Measurements from ENCODE around the gene PKP4. TPM values are rescaled to one million over a fixed set of nuclear protein-coding genes. Genes with fewer than 3 reads are reported as not detected.

PKP4 gene
- total RNA-seq, 1 experiment from 2014 or later = 40.1 TPM

DNA sequence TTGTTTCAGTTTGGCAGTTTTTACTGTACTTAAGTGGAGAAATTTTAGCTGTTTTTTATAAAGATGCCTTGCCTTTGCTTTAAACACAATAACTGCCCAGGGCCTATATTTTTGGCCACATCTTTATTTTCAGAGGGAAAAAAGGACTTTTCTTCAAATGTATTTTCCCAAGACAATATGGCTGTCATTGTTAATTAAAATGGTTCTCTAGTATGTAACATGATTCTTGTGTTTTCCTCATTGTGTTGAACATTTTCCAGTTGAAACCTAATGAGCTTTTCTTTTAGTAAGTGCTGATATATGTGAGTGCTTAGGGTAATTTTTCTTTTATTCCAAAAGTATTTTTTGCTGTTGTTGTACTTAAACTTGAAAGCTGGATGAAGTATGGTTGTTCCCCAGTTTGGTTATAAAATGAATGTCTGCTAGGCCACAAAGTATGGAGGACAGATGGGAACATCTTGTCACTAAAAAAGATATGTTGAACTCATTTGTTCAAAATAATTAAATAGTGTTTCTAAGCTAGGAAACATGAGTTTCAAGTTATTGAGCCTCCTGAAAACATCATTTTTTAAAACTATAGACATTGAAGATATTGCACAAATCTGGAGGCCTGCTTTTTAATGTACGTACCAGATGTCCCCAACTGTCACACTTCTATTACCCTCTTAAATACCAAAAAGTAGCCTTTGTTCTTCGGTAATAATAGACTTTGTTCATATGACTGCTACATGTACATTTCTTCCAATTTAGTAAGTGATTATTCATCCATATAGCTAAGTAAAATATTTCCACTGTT, 190.9 kb downstream of the PKP4 start:
- Histone ChIP-seq H3K4me3 (ENCODE audit: low read length) (no peak overlapping the region), H3K27ac (ENCODE audit: low read length) (no peak overlapping the region), H3K9me3 (ENCODE audit: low read length) (no peaks in the 10 kb centered on the region), H3K9me2 (replicated peaks; ENCODE audit: low read length) (no peaks in the 10 kb centered on the region), H3K27me3 (ENCODE audit: low read length) (no peaks in the 10 kb centered on the region), H3F3A (ENCODE audit: low read length, unreplicated experiment) (no peaks in the 10 kb centered on the region), H3K36me3 (ENCODE audit: low read depth, low read length) (no peaks in the 10 kb centered on the region), H3K79me2 (ENCODE audit: low read length) (no peaks in the 10 kb centered on the region), H2AFZ (ENCODE audit: low read length) (no peak overlapping the region), H4K20me1 (ENCODE audit: low read length) (no peaks in the 10 kb centered on the region), H3K4me2 (ENCODE audit: low read length) (no peak overlapping the region), H3K9ac (ENCODE audit: low read length) (no peak overlapping the region), H3K4me1 (ENCODE audit: insufficient read depth, low read length) (peaks cover 14% of the 10 kb centered on the region)
- TF ChIP-seq EZH2phosphoT487 (IDR thresholded peaks at IDR 0.05; ENCODE audit: borderline replicate concordance, low read length) (no peak), EZH2 (IDR thresholded peaks at IDR 0.05; ENCODE audit: low read length, unreplicated experiment) (no peak)
- TF ChIP-seq, protein P1, sequence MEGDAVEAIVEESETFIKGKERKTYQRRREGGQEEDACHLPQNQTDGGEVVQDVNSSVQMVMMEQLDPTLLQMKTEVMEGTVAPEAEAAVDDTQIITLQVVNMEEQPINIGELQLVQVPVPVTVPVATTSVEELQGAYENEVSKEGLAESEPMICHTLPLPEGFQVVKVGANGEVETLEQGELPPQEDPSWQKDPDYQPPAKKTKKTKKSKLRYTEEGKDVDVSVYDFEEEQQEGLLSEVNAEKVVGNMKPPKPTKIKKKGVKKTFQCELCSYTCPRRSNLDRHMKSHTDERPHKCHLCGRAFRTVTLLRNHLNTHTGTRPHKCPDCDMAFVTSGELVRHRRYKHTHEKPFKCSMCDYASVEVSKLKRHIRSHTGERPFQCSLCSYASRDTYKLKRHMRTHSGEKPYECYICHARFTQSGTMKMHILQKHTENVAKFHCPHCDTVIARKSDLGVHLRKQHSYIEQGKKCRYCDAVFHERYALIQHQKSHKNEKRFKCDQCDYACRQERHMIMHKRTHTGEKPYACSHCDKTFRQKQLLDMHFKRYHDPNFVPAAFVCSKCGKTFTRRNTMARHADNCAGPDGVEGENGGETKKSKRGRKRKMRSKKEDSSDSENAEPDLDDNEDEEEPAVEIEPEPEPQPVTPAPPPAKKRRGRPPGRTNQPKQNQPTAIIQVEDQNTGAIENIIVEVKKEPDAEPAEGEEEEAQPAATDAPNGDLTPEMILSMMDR (conservative IDR thresholded peaks at IDR 0.05; ENCODE audit: low read depth, low read length) = no peak
- ChIA-PET CTCF (no interaction called here), POLR2A (ENCODE audit: unreplicated experiment) (no interaction called here)
- intact Hi-C loops (cut with micrococcal nuclease) = no loop called here
- DNase-seq (no peak), ATAC-seq (no peak)
- BruUV-seq (replicated peaks) = no TSS peak

DNA sequence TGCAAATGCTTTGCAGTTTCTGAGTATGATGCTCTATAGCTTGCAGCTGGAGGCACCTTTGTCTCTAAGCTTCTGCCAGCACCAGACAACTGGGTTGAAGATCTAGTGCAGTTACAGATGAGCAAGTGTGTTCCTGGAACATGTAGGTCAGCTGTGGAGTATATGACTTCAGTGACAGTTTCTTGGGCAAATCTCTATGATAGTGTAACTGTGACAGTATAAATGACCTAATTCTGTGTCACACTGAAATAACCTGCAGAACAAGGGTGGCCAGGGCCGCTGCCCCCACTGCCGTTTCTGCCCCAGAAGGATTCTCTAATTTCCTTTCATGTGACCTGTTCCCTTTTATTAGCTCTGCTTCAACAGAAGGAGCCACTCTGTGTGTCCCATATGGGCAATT, 193.1 kb downstream of the PKP4 start:
- H2AFZ ChIP-seq (ENCODE audit: low read length) = no peak overlapping the region
- no peaks in the 10 kb centered on the region for H3K9me3 ChIP-seq (ENCODE audit: low read length)
- no peaks in the 10 kb centered on the region for H4K20me1 ChIP-seq (ENCODE audit: low read length)
- DNase-seq (peak; percentile 42), ATAC-seq (no peak; the same call in 1 of the 2 replicates)
- no peak overlapping the region for H3K4me3 ChIP-seq (ENCODE audit: low read length)
- ChIA-PET CTCF (no interaction called here), POLR2A (ENCODE audit: unreplicated experiment) (interaction anchor here (0.5 kb wide), 1 partner anchor 49 kb away, joined by 23 read pairs; no protein-coding TSS in a partner anchor)
- no peaks in the 10 kb centered on the region for H3K9me2 ChIP-seq (replicated peaks; ENCODE audit: low read length)
- intact Hi-C loops (cut with micrococcal nuclease) = no loop called here
- H3K4me2 ChIP-seq (ENCODE audit: low read length) = no peak overlapping the region
- TF ChIP-seq, protein P1 (conservative IDR thresholded peaks at IDR 0.05; ENCODE audit: low read depth, low read length) = no peak
- TF ChIP-seq EZH2 (IDR thresholded peaks at IDR 0.05; ENCODE audit: low read length, unreplicated experiment) = no peak
- TF ChIP-seq EZH2phosphoT487 (IDR thresholded peaks at IDR 0.05; ENCODE audit: borderline replicate concordance, low read length) = no peak
- H3K9ac ChIP-seq (ENCODE audit: low read length) = no peak overlapping the region
- no peak overlapping the region for H3K27ac ChIP-seq (ENCODE audit: low read length)
- H3K79me2 ChIP-seq (ENCODE audit: low read length) = no peaks in the 10 kb centered on the region
- no peaks in the 10 kb centered on the region for H3K36me3 ChIP-seq (ENCODE audit: low read depth, low read length)
- H3F3A ChIP-seq (ENCODE audit: low read length, unreplicated experiment) = no peaks in the 10 kb centered on the region
- no peaks in the 10 kb centered on the region for H3K27me3 ChIP-seq (ENCODE audit: low read length)
- BruUV-seq (replicated peaks) = no TSS peak
- H3K4me1 ChIP-seq (ENCODE audit: insufficient read depth, low read length) = peaks cover 14% of the 10 kb centered on the region
